Sciatic nerve (tissue), 2 donors: ENCODE measurements around the gene LTB4R. TPM values are rescaled to one million over a fixed set of nuclear protein-coding genes. Genes with fewer than 3 reads are reported as not detected.
A peak's percentile ranks its signal among the peaks of the same experiment; 100 is the strongest.

Source experiments
- ATAC-seq: fragments of 200-7000 bp; cut with Tn5 transposase; one replicate; pipeline ENCODE4 v1.9.1; 2020; ENCODE audit warnings: mild to moderate bottlenecking, moderate library complexity
- DNase-seq: peaks from one replicate; pipeline ENCODE4 v3.0.0-alpha.2; 2020; ENCODE audit warnings: low spot score
- intact Hi-C: fragments of 100-400 bp; cut with DNase I; formaldehyde crosslinking; loops from one replicate; pipeline ENCODE4 v1.14.2; 2022
- total RNA-seq: library from RNA; stranded (reverse); fragmentation: NEBNext Ultra II Directional; extraction: Animal tissue kit (Norgen Biotek cat#: 25700); gene quantifications from one replicate; pipeline ENCODE4 v1.2.1, GENCODE V29; 2021
- donor health status: DM: no; HTN: no; CAD: no.
- donor health status: DM: no; HTN: no; CAD: no.

LTB4R gene
- total RNA-seq, 1 donor from 2014 or later: 6.7 TPM

GRCh38 chr14:24277071-24277470, 34.2 kb upstream of the LTB4R start:
- intact Hi-C loops: no loop called here
- DNase-seq: no peak
- no peak for ATAC-seq

DNA sequence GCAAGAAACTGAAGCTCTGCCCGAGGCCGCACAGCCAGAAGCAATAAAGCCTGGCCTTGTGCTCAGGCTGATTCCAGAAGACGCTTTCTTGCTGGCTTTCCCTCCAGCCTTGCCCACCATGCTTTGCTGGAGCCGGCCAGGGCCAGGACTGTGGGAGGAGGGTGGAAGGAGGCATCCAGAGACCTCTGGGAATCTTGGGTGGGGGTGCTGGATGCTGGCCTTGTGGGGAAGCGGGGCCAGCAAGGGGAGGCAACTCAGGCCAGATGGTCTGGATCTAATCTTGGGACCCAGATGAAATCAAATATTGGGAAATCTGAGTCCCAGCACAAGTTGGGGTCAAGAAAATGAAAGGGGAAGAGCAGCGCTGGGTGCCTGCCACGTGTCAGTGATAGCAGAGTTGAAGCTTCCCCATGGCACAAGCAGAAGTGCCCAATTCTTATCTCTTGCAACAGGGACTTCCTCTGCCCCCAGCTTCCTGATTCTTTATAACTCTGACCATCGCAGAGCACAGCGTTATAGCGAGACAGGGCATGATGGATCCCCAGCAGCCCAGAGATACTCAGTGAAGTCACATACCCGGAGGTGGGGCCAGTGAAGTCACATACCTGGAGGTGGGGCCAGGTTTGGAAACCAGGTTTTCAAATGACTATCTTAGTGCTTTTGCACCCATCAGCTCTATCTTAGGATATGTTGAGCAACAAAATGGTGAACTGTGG, 33.5 kb upstream of the LTB4R start:
- DNase-seq: no peak
- peak; percentile 31 for ATAC-seq
- intact Hi-C loops: no loop called here

DNA sequence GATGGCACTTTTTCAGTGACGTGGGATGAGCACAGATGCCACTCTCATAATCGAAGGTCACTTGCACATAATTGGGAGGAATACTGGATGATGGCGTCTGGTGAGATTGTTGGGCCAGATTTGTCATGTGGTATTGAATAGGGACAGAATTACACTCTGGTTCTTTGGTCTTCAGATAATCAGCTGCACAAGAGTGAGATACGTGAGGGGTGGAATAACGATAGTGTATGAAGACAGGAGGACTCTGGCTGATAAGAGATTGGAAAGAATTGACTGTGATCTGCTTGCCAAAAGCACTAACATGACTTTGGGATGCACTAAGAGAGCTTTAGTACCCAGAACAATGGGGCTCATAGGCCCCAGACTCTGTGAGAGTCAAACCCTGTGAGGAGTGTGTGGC, 32.9 kb upstream of the LTB4R start:
- DNase-seq (no peak), ATAC-seq (no peak)
- intact Hi-C loops: no loop called here

GRCh38 chr14:24279301-24280186, 31.8 kb upstream of the LTB4R start:
- ATAC-seq: no peak
- no peak for DNase-seq
- intact Hi-C loops: no loop called here

DNA sequence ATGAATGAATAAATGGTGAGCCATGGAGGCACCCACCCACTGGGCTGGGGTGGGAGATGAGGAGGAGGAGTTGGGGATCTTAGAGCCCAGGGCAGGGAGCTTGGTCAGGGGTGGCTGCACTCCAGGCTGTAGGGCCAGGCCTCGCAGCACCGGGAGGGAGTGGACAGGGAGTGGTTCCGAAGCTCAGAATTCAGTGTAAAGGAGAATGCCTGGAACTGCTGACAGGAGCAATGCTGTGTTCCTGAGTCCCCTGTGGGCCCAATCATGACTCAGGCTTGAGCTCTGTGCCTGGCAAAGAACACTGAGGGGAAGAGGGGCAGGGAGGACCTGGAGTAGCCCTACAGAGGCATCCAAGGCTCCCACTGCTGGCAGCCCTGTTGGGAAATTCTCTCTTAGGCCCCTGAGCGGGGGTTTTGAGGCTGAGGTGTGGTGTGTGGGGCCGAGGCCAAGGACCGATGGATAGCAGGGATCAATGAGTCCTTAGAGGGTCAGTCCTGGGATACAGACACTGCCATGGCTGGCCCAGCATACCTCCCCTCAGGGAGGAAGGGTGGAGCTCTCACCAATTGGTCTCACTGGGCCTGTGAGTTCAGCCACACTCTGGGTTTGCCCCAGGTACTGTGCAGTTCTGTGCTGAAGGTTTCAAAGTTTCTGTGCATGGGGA, 30.4 kb upstream of the LTB4R start:
- ATAC-seq (peak; percentile 77), DNase-seq (no peak)
- intact Hi-C loops: no loop called here

- ATAC-seq: no peak
- intact Hi-C loops: no loop called here
- DNase-seq: no peak
These were observed 29.7 kb upstream of the LTB4R start for GRCh38 chr14:24281636-24282035.

GRCh38 chr14:24282736-24283135, 28.6 kb upstream of the LTB4R start:
- DNase-seq (no peak), ATAC-seq (no peak)
- intact Hi-C loops: no loop called here

- intact Hi-C loops: no loop called here
- no peak for DNase-seq
- no peak for ATAC-seq
These were observed 27.4 kb upstream of the LTB4R start for GRCh38 chr14:24283796-24284460.

GRCh38 chr14:24284501-24285035, 26.7 kb upstream of the LTB4R start:
- intact Hi-C loops: no loop called here
- DNase-seq: no peak
- ATAC-seq: no peak

DNA sequence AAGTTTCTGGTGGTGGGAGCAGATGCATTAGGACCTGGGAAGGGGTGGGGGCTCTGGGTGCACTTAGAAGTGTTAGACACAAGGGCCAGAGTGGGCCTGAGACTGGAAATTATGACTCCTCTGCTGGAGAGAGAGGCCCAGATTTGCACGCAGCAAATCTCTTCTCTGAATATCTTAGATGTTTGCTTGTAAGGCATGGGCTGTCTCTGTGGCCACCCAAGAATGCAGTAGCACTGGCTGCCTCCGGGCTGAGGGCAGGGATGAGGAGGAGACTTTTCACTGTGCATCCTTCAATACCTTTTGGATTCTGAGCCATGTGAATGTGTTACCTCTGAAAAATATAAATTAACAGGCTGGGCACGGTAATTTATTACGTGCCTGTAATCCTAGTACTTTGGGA, 26.0 kb upstream of the LTB4R start:
- no peak for DNase-seq
- intact Hi-C loops: no loop called here
- ATAC-seq: no peak

DNA sequence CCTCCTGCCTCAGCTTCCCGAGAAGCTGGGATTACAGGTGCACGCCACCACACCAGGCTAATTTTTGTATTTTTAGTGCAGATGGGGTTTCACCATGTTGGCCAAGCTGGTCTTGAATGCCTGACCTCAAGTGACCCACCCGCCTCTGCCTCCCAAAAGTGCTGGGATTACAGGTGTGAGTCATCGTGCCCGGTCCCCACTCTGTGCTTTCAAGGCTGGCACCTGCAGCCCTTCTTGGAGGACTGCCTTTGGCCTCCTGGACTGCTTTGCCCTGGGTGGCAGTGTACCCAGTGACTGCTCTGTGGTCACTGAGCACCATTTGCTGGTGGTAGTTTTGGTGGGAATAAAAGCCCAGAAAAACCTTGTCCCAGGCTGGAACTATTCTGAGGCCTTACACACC, 24.3 kb upstream of the LTB4R start:
- intact Hi-C loops: no loop called here
- DNase-seq (no peak), ATAC-seq (no peak)

DNA sequence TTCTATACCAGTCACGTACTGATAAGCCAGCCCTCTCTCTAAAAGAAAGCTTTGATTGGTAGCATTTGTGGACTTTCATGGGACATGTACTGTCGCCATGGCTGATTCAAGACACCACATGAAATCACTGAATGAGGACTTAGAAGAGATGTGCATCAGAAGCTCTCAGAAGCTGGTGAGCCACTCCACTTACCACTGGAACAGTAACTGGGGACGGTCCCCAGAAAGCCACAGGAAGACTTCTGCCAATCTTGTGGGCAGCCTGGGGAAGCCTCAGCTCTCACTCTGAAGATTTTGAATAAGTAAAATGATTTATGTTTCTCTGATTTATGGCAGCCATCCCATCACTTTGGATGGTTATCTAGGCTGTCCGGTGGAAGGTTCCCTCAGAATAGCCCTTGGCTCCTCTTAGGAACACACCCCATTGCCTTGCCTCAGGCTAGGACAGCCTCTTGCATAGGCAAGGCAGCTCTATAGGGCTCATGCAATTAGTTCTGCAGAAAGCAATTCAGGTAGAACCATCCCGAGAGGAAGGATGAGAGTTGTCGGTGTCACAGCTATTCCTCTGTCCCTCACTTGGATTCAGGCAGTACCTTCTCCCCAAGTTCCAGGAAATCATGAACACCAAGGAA, 21.5 kb upstream of the LTB4R start:
- no peak for ATAC-seq
- intact Hi-C loops: no loop called here
- DNase-seq: no peak

GRCh38 chr14:24290746-24291145, 20.6 kb upstream of the LTB4R start:
- no peak for ATAC-seq
- intact Hi-C loops: no loop called here

GRCh38 chr14:24291446-24292117, 19.7 kb upstream of the LTB4R start:
- ATAC-seq (no peak), DNase-seq (no peak)
- intact Hi-C loops: no loop called here

More at GRCh38 chr14:24290746-24291145, 20.6 kb upstream of the LTB4R start:
- DNase-seq: no peak

DNA sequence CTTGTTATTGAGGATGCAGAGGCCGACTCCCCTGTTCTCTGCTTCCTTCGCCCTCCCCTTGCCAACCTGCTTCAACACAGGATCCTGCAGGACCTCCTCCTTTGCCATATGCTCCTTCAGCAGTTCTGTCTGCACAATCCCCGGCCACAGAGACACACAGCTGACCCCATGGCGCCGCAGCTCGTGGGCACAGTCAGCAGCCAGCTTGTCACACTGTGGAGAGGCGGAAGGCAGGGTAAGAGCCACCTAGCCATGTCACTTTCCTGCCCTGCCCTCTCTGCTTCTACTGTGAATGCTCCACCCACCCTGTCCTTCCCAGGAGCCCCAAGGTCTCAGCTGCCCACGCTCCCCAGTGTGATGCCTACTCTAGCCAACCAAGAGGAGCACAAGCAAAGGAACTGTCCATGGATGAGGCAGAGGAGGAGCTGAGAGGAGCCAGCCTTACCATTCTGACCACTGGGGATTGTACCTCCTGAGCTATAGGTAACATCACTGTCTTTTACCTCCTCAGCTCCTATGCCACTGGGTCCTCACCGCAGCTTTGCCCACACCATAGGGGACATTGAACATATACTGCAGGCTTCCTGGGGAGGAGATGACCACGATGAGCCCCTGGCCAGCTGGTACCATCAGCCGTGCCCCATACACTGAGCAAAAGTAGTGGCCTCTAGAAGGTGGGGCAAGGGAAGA, 19.0 kb upstream of the LTB4R start:
- intact Hi-C loops: no loop called here
- DNase-seq (no peak), ATAC-seq (no peak)

- DNase-seq: no peak
- intact Hi-C loops: no loop called here
These were observed 17.8 kb upstream of the LTB4R start for GRCh38 chr14:24293525-24293924.

GRCh38 chr14:24296341-24297157, 14.8 kb upstream of the LTB4R start:
- intact Hi-C loops: loop anchor here (5.0 kb wide), 1 partner anchor 54 kb away; the partner anchor contains the start of gene TINF2
- peak; percentile 74 for DNase-seq
- ATAC-seq: peak; percentile 66

More at GRCh38 chr14:24293525-24293924, 17.8 kb upstream of the LTB4R start:
- no peak for ATAC-seq
